A673 (cell line): Measurements from ENCODE around the gene BMP8B. TPM values are rescaled to one million over a fixed set of nuclear protein-coding genes. Genes with fewer than 3 reads are reported as not detected.
"Not testable (repeated sequence)": the region's sequence is repeated elsewhere in the genome, so short reads cannot be mapped to it uniquely, and the experiment has no call there.

Experiments
- BruUV-seq: library from RNA; stranded (reverse); fragments of 400-500 nt; replicated peaks from 2 replicates; lab custom pipeline; 2021; lab: Mats Ljungman, UMichigan
- CTCF ChIA-PET: fragments of 300-600 bp; sonication (Branson Sonifier 250); formaldehyde crosslinking; loops from one replicate; lab custom pipeline; 2022; ENCODE audit warnings: antibody characterized with exemption; lab: Charles Lee
- POLR2A ChIA-PET: fragments of 300-600 bp; sonication (Branson Sonifier 250); formaldehyde crosslinking; loops from one replicate; lab custom pipeline; 2022; ENCODE audit warnings: antibody characterized with exemption; ENCODE audit not compliant: low non-redundant PET; lab: Charles Lee
- DNase-seq: peaks from one replicate; pipeline ENCODE4 v3.0.0-alpha.2; 2015; ENCODE audit warnings: low spot score
- H3K27ac ChIP-seq: fragments of 200-600 bp; sonication (generic); 2 replicates; pipeline ENCODE4 v1.5.1; 2016; ENCODE audit warnings: mixed run types, low read depth, mild to moderate bottlenecking, mixed read lengths, antibody characterized with exemption, low read length; ENCODE audit not compliant: poor library complexity, severe bottlenecking
- H3K27me3 ChIP-seq: fragments of 200-600 bp; sonication (generic); replicated peaks from 2 replicates; pipeline ENCODE4 v1.6.1; 2017; ENCODE audit warnings: mixed run types, low read depth, mild to moderate bottlenecking, mixed read lengths, antibody characterized with exemption, low read length; ENCODE audit not compliant: insufficient read depth, poor library complexity
- H3K36me3 ChIP-seq: fragments of 200-600 bp; sonication (generic); 2 replicates; pipeline ENCODE4 v1.6.1; 2016; ENCODE audit warnings: mixed run types, mild to moderate bottlenecking, mixed read lengths, antibody characterized with exemption, low read length; ENCODE audit not compliant: insufficient read depth, poor library complexity, severe bottlenecking
- H3K4me1 ChIP-seq: fragments of 200-600 bp; sonication (generic); 2 replicates; pipeline ENCODE4 v1.6.1; 2017; ENCODE audit warnings: mixed run types, mild to moderate bottlenecking, mixed read lengths, antibody characterized with exemption, low read length; ENCODE audit not compliant: insufficient read depth, poor library complexity, severe bottlenecking
- H3K4me3 ChIP-seq: fragments of 200-600 bp; sonication (generic); 2 replicates; pipeline ENCODE4 v1.5.1; 2016; ENCODE audit warnings: low read depth, mixed run types, mild to moderate bottlenecking, mixed read lengths, low read length; ENCODE audit not compliant: poor library complexity, severe bottlenecking
- H3K9me3 ChIP-seq: fragments of 200-600 bp; sonication (generic); 2 replicates; pipeline ENCODE4 v1.6.1; 2016; ENCODE audit warnings: mixed run types, low read depth, mild to moderate bottlenecking, mixed read lengths, antibody characterized with exemption, low read length; ENCODE audit not compliant: poor library complexity, severe bottlenecking
- EZH2 ChIP-seq: fragments of 200-600 bp; sonication (generic); IDR thresholded peaks from 2 replicates; pipeline ENCODE4 v1.6.1; 2017; ENCODE audit warnings: borderline replicate concordance, low read depth, mild to moderate bottlenecking, mixed read lengths, antibody characterized with exemption, low read length; ENCODE audit not compliant: poor library complexity, severe bottlenecking
- intact Hi-C: fragments of 100-400 bp; cut with micrococcal nuclease; formaldehyde crosslinking; loops from one replicate; pipeline ENCODE4 v1.10.0; 2022; ENCODE audit not compliant: unreplicated experiment
- total RNA-seq: library from RNA; stranded (reverse); gene quantifications from 2 replicates; pipeline ENCODE4 v1.2.3, GENCODE V29; 2021
- TF ChIP-seq, protein P1 (sequence below): fragments of 300-800, 200-600 bp; sonication (generic); conservative IDR thresholded peaks from 2 replicates; pipeline ENCODE4 v1.5.1; 2017; ENCODE audit warnings: low read depth, mild to moderate bottlenecking, antibody characterized with exemption, low read length, moderate library complexity, mixed read lengths

The BMP8B gene
- total RNA-seq, 1 experiment from 2014 or later = 0.06 TPM

DNA sequence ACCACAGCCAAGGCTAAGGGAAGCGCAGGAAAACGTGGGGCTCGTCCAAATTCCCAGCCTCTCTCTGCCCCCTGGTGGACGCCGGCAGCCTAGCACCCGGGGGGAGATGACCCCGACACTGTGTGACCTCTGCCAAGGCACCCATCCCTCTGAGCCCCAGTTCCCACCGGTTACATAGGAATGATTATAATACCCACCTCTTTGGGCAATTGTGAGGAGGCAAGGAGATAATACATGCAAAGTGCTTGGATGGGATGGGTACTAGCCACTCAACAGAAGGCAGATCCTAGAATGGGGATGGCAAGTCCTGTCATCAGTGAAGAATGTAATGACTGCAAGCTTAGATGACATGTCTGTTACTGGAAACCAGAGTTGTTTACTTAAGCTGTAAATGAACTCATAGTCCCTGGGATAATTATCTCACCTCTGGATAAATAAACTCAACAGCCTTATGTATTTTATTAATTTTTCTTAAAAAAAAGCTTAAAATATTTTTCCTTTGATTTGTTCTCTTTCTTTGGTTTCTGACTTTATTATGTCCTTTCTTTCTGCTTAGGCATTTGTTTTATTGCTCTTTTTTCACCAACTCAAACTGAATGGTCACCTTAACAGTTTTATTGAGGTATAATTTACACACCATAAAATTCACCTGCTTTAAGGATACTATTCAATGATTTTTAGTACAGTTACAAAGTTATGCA lies 11.3 kb upstream of the BMP8B start:
- BruUV-seq = no TSS peak

DNA sequence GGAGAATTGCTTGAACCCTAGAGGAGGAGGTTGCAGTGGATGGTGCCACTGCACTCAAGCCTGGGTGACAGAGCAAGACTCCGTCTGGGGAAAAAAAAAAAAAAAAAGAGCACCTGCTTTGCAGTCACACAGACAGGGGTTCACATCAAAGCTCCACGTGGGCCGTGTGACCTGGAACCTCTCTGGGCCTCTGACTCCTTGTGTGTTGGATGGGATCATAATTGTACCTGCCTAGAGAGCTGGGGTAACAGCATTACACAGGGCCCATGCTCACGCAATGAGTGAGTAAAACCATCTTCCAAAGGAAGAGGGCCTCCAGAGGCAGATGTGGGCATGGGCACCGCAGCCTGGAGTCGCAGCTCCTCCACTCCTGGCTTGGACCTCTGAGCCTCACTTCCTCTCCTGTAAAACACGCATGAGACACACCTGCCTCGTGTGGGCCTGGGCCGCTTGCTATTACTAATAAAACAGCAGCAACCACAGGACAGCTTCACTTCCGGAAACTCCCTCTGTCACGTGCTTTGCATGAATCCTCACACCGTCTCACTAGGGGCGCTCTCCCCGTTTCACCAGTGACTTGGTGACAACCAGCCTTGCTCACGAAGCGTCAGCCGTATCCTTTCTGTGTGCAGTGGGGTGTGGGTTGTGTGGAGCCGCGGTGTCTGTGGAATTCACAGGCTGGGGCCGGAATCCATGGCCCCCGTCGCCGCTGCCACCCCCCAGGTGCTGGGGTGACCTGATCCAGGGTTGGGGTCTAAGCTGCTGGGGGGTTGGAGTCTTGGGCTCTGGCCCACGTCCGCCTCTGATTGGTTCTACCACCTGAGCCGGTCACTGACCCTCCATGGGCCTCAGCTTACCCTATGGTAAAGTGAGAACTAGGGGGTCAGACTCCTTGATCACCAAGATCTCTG lies 10.4 kb upstream of the BMP8B start:
- DNase-seq = peak; percentile 73
- POLR2A ChIA-PET, H3K36me3 ChIP-seq, H3K9me3 ChIP-seq, H3K27me3 ChIP-seq, H3K27ac ChIP-seq, H3K4me3 ChIP-seq, BruUV-seq, H3K4me1 ChIP-seq: not testable (repeated sequence)
- intact Hi-C loops = loop anchor here (10.0 kb wide), 1 partner anchor 194 kb away; no protein-coding TSS in a partner anchor
- CTCF ChIA-PET = interaction anchor here (0.7 to 1.0 kb wide), 3 partner anchors 97 to 193 kb away, joined by 3 to 4 read pairs (median 3); no protein-coding TSS in a partner anchor

More for the DNA sequence above, 11.3 kb upstream of the BMP8B start:
- Histone ChIP-seq H3K4me1 (no peaks in the 10 kb centered on the region), H3K4me3 (no peak overlapping the region), H3K9me3 (no peaks in the 10 kb centered on the region), H3K27me3 (no peaks in the 10 kb centered on the region), H3K27ac (no peak overlapping the region), H3K36me3 (no peaks in the 10 kb centered on the region)
- intact Hi-C loops = loop anchor here (10.0 kb wide), 1 partner anchor 195 kb away; no protein-coding TSS in a partner anchor
- CTCF ChIA-PET = interaction anchor here (1.0 kb wide), 2 partner anchors 98 to 194 kb away, joined by 3 to 4 read pairs; no protein-coding TSS in a partner anchor
- peak; percentile 53 for DNase-seq
- POLR2A ChIA-PET = interaction anchor here (0.6 kb wide), 1 partner anchor 90 kb away, joined by 3 read pairs; no protein-coding TSS in a partner anchor
- no peak for TF ChIP-seq EZH2
- TF ChIP-seq, protein P1, sequence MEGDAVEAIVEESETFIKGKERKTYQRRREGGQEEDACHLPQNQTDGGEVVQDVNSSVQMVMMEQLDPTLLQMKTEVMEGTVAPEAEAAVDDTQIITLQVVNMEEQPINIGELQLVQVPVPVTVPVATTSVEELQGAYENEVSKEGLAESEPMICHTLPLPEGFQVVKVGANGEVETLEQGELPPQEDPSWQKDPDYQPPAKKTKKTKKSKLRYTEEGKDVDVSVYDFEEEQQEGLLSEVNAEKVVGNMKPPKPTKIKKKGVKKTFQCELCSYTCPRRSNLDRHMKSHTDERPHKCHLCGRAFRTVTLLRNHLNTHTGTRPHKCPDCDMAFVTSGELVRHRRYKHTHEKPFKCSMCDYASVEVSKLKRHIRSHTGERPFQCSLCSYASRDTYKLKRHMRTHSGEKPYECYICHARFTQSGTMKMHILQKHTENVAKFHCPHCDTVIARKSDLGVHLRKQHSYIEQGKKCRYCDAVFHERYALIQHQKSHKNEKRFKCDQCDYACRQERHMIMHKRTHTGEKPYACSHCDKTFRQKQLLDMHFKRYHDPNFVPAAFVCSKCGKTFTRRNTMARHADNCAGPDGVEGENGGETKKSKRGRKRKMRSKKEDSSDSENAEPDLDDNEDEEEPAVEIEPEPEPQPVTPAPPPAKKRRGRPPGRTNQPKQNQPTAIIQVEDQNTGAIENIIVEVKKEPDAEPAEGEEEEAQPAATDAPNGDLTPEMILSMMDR = peak; percentile 80

DNA sequence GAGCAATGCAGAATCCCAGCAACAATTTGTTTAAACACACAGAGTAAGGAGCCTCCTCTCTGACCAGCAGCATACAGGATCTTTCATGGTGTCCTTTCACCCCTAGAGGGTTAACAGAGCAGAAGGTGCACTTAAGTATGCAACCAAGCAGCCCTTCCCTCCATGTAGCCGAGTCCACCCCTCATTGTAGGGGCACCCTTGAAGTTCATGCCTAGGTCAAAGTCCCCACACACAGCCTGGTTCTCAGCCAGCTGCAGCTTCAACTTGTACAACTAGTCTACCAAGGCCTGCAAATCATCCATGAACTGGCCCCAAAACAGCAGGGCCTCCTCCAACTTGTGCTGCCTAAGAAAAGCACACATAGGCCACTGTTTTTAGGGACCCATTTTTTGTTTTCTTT lies 7.0 kb upstream of the BMP8B start:
- H3K9me3 ChIP-seq = no peaks in the 10 kb centered on the region
- no TSS peak for BruUV-seq
- peaks cover 5% of the 10 kb centered on the region for H3K27me3 ChIP-seq
- no peaks in the 10 kb centered on the region for H3K36me3 ChIP-seq
- TF ChIP-seq EZH2 = no peak
- TF ChIP-seq, protein P1 = no peak
- no peaks in the 10 kb centered on the region for H3K4me1 ChIP-seq
- DNase-seq = no peak
- H3K27ac ChIP-seq = no peak overlapping the region
- ChIA-PET CTCF (no interaction called here), POLR2A (no interaction called here)
- no peak overlapping the region for H3K4me3 ChIP-seq
- intact Hi-C loops = loop anchor here (10.0 kb wide), 1 partner anchor 191 kb away; no protein-coding TSS in a partner anchor
